ENCODE results near the gene IL31.

- TF ChIP-seq CTCF (conservative IDR thresholded peaks at IDR 0.05; ENCODE audit: low read depth, low read length) (no peak), CEBPB (IDR thresholded peaks at IDR 0.05; ENCODE audit: low read depth, low read length) (no peak), MXI1 (IDR thresholded peaks at IDR 0.05; ENCODE audit: borderline replicate concordance, low read depth, low read length) (no peak), RCOR1 (IDR thresholded peaks at IDR 0.05; ENCODE audit: insufficient replicate concordance, low read length) (no peak), ELK1 (IDR thresholded peaks at IDR 0.05; ENCODE audit: borderline replicate concordance, low read depth, low read length) (no peak)
Measured at GRCh38 chr12:122147514-122148290, 26.3 kb downstream of the IL31 start.

Data from IMR-90 (cell line).